Measurements from ENCODE around the gene SLC30A3. TPM values are rescaled to one million over a fixed set of nuclear protein-coding genes. Genes with fewer than 3 reads are reported as not detected.

The SLC30A3 gene
- total and polyA plus RNA-seq, 2 of the 13 experiments (the other 11 are each of a cell fraction or from before 2014, with no cell fraction given): 0.38 to 0.79 TPM

DNA sequence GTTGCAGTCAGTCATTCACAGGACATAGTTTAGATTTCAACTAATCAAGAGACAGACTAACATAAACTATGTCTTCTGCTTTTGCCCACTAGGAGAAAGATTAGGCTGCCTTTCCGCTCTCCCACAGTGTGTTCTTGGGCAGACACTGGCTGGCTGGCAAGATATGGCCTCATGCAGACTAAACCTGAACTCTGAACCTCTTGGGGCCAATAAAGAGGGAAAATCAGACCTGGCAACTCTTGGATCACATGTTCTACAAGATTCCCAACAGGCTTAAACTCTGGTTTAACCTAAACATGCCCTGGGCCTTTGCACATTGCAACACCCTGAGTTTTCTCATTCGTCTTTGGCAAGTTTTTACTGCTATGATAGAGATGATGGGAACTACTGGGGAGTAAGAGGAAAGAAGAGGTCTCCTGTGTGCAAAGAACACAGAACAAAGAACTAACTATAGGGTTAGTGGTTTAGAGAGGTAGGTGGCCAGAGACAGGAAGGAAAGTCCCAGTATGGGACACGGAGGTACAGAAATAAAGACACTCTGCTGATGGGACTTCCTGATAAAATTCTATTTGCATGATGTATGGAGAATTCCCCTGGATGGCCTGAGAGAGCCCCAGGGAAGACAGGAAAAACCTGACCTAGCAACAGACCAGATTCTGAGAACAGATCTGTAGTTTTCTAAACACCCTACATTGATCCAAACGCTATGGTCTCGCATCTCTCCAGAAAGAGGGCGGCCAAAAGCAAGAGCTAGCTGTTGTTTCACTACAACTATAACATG lies 53.0 kb downstream of the SLC30A3 start (continued):
- TF ChIP-seq, protein P1, sequence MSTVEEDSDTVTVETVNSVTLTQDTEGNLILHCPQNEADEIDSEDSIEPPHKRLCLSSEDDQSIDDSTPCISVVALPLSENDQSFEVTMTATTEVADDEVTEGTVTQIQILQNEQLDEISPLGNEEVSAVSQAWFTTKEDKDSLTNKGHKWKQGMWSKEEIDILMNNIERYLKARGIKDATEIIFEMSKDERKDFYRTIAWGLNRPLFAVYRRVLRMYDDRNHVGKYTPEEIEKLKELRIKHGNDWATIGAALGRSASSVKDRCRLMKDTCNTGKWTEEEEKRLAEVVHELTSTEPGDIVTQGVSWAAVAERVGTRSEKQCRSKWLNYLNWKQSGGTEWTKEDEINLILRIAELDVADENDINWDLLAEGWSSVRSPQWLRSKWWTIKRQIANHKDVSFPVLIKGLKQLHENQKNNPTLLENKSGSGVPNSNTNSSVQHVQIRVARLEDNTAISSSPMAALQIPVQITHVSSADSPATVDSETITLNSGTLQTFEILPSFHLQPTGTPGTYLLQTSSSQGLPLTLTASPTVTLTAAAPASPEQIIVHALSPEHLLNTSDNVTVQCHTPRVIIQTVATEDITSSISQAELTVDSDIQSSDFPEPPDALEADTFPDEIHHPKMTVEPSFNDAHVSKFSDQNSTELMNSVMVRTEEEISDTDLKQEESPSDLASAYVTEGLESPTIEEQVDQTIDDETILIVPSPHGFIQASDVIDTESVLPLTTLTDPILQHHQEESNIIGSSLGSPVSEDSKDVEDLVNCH (CRISPR knock-in tag; IDR thresholded peaks at IDR 0.05): no peak
- TF ChIP-seq, protein P2, sequence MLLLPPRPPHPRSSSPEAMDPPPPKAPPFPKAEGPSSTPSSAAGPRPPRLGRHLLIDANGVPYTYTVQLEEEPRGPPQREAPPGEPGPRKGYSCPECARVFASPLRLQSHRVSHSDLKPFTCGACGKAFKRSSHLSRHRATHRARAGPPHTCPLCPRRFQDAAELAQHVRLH (CRISPR knock-in tag; IDR thresholded peaks at IDR 0.05; ENCODE audit: borderline replicate concordance, low read depth): no peak
- TF ChIP-seq NFIB (CRISPR knock-in tag; IDR thresholded peaks at IDR 0.05; ENCODE audit: borderline replicate concordance): no peak
- TF ChIP-seq SOX6 (IDR thresholded peaks at IDR 0.05): no peak
- TF ChIP-seq SOX6 (CRISPR knock-in tag; IDR thresholded peaks at IDR 0.05): 0 out of 2 replicates have a peak, but pooled peaks have one; percentile 35
- no peak for TF ChIP-seq PRPF4 (IDR thresholded peaks at IDR 0.05; ENCODE audit: low read depth, low read length, poor library complexity, severe bottlenecking)
- no peak for TF ChIP-seq KLF12 (CRISPR knock-in tag; IDR thresholded peaks at IDR 0.05; ENCODE audit: borderline replicate concordance)
- TF ChIP-seq GATAD1 (CRISPR knock-in tag; IDR thresholded peaks at IDR 0.05): 0 out of 2 replicates have a peak, but pooled peaks have one; percentile 15
- TF ChIP-seq HMGA1 (CRISPR knock-in tag; conservative IDR thresholded peaks at IDR 0.05): no peak
- TF ChIP-seq SRSF1 (optimal IDR thresholded peaks at IDR 0.05; ENCODE audit: low read depth, low read length): no peak
- TF ChIP-seq RFX1 (IDR thresholded peaks at IDR 0.05): no peak
- TF ChIP-seq, protein P3, sequence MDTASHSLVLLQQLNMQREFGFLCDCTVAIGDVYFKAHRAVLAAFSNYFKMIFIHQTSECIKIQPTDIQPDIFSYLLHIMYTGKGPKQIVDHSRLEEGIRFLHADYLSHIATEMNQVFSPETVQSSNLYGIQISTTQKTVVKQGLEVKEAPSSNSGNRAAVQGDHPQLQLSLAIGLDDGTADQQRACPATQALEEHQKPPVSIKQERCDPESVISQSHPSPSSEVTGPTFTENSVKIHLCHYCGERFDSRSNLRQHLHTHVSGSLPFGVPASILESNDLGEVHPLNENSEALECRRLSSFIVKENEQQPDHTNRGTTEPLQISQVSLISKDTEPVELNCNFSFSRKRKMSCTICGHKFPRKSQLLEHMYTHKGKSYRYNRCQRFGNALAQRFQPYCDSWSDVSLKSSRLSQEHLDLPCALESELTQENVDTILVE (CRISPR knock-in tag; IDR thresholded peaks at IDR 0.05): 0 out of 2 replicates have a peak, but pooled peaks have one; percentile 18
- TF ChIP-seq, protein P4, sequence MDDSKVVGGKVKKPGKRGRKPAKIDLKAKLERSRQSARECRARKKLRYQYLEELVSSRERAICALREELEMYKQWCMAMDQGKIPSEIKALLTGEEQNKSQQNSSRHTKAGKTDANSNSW (CRISPR knock-in tag; IDR thresholded peaks at IDR 0.05; ENCODE audit: borderline replicate concordance): no peak
- TF ChIP-seq NR2F6 (IDR thresholded peaks at IDR 0.05): peak; percentile 8; the same call in 1 of the 2 replicates
- no peak for TF ChIP-seq NR2F6 (CRISPR knock-in tag; IDR thresholded peaks at IDR 0.05)
- TF ChIP-seq HMGXB4 (CRISPR knock-in tag; IDR thresholded peaks at IDR 0.05; ENCODE audit: borderline replicate concordance in 1 of 2, low read depth in 1 of 2): 0 out of 4 replicates have a peak, but pooled peaks of 1 of the 2 experiments have one; percentile 33
- TF ChIP-seq ZNF224 (CRISPR knock-in tag; IDR thresholded peaks at IDR 0.05): no peak
- no peak for TF ChIP-seq PTBP1 (IDR thresholded peaks at IDR 0.05; ENCODE audit: low read depth, low read length, poor library complexity, severe bottlenecking)
- TF ChIP-seq ZNF639 (CRISPR knock-in tag; conservative IDR thresholded peaks at IDR 0.05): 0 out of 2 replicates have a peak, but pooled peaks have one; percentile 22
- peak; percentile 18; the same call in 1 of the 2 replicates for TF ChIP-seq ETV5 (CRISPR knock-in tag; IDR thresholded peaks at IDR 0.05; ENCODE audit: borderline replicate concordance)
- TF ChIP-seq TFDP2 (CRISPR knock-in tag; IDR thresholded peaks at IDR 0.05): peak; percentile 48; the same call in 1 of the 2 replicates
